Breast epithelium (tissue), 3 donors: ENCODE results near the gene TADA2A.

ENCODE experiments used
- POLR2A ChIP-seq: fragments of 450-650 bp; IDR thresholded peaks from one replicate; pipeline ENCODE4 v1.6.1; 2016; ENCODE audit warnings: antibody characterized with exemption, mild to moderate bottlenecking, moderate library complexity
- POLR2AphosphoS5 ChIP-seq, 3 donors: sonication (generic); formaldehyde crosslinking; IDR thresholded peaks; one replicate each; pipeline ENCODE4 v1.6.1; 2017; ENCODE audit warnings: antibody characterized with exemption in 3 of 3
- TF ChIP-seq, protein P1 (sequence below), 3 donors: fragments of 450-650 bp; IDR thresholded peaks; one replicate each; pipeline ENCODE4 v1.5.1; 2016 to 2017; ENCODE audit warnings: antibody characterized with exemption in 3 of 3, mild to moderate bottlenecking in 3 of 3, moderate library complexity in 3 of 3

DNA sequence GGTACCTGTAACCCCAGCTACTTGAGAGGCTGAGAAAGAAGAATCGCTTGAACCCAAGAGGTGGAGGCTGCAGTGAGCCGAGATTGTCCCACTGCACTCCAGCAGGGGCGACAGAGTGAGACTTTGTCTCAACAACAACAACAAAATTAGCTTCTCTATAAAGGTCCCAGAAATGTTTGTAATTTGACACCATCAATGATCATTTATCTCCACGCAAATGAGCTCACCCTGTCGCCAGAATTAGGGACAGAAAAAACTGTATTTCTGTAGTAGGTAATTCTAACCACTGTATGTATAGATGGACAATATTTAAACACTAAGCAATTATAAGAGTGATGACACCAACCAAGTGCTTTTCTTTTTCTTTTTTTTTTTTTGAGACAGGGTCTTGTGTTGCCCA, 20.2 kb upstream of the TADA2A start:
- TF ChIP-seq, protein P1, sequence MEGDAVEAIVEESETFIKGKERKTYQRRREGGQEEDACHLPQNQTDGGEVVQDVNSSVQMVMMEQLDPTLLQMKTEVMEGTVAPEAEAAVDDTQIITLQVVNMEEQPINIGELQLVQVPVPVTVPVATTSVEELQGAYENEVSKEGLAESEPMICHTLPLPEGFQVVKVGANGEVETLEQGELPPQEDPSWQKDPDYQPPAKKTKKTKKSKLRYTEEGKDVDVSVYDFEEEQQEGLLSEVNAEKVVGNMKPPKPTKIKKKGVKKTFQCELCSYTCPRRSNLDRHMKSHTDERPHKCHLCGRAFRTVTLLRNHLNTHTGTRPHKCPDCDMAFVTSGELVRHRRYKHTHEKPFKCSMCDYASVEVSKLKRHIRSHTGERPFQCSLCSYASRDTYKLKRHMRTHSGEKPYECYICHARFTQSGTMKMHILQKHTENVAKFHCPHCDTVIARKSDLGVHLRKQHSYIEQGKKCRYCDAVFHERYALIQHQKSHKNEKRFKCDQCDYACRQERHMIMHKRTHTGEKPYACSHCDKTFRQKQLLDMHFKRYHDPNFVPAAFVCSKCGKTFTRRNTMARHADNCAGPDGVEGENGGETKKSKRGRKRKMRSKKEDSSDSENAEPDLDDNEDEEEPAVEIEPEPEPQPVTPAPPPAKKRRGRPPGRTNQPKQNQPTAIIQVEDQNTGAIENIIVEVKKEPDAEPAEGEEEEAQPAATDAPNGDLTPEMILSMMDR (IDR thresholded peaks at IDR 0.05): no peak
- TF ChIP-seq POLR2A: no peak
- TF ChIP-seq POLR2AphosphoS5 (IDR thresholded peaks at IDR 0.05): no peak
